Breast epithelium (tissue), 3 donors: Measurements from ENCODE around the gene MICAL3.

Experiments used
- POLR2AphosphoS5 ChIP-seq, 3 donors: sonication (generic); formaldehyde crosslinking; IDR thresholded peaks; one replicate each; pipeline ENCODE4 v1.6.1; 2017; ENCODE audit warnings: antibody characterized with exemption in 3 of 3
- TF ChIP-seq, protein P1 (sequence below), 3 donors: fragments of 450-650 bp; IDR thresholded peaks; one replicate each; pipeline ENCODE4 v1.5.1; 2016 to 2017; ENCODE audit warnings: antibody characterized with exemption in 3 of 3, mild to moderate bottlenecking in 3 of 3, moderate library complexity in 3 of 3

DNA sequence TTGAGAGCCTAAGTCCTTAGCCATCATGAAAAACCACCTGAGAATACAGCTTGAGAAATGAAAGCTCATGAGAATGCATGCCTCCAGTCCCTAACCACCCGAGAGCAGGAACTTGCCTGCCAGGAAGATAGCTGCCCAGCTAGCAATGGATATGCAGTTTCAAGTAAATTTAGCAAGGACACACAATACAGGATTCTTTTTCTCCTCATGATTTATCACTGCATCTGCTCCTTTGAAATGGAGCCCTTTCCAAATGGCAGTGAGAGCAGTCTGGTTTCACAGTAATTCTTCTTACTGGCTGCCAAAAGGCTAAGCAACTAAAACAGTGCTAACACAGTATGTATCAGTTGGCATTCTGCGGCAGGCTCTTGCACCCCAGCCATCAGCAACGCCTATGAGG is 109.9 kb downstream of the MICAL3 start:
- TF ChIP-seq, protein P1, sequence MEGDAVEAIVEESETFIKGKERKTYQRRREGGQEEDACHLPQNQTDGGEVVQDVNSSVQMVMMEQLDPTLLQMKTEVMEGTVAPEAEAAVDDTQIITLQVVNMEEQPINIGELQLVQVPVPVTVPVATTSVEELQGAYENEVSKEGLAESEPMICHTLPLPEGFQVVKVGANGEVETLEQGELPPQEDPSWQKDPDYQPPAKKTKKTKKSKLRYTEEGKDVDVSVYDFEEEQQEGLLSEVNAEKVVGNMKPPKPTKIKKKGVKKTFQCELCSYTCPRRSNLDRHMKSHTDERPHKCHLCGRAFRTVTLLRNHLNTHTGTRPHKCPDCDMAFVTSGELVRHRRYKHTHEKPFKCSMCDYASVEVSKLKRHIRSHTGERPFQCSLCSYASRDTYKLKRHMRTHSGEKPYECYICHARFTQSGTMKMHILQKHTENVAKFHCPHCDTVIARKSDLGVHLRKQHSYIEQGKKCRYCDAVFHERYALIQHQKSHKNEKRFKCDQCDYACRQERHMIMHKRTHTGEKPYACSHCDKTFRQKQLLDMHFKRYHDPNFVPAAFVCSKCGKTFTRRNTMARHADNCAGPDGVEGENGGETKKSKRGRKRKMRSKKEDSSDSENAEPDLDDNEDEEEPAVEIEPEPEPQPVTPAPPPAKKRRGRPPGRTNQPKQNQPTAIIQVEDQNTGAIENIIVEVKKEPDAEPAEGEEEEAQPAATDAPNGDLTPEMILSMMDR (IDR thresholded peaks at IDR 0.05): no peak
- no peak for TF ChIP-seq POLR2AphosphoS5 (IDR thresholded peaks at IDR 0.05)
